GM19328 (cell line): ENCODE results near the gene ADAMTS19.
"Not testable (repeated sequence)": the region's sequence is repeated elsewhere in the genome, so short reads cannot be mapped to it uniquely, and the experiment has no call there.

Source experiments
- ATAC-seq: cut with Tn5 transposase; IDR thresholded peaks from one replicate; pipeline ENCODE4 v1.9.1; 2021; ENCODE audit warnings: mild to moderate bottlenecking, moderate library complexity; ENCODE audit not compliant: unreplicated experiment

ADAMTS19 gene, protein sequence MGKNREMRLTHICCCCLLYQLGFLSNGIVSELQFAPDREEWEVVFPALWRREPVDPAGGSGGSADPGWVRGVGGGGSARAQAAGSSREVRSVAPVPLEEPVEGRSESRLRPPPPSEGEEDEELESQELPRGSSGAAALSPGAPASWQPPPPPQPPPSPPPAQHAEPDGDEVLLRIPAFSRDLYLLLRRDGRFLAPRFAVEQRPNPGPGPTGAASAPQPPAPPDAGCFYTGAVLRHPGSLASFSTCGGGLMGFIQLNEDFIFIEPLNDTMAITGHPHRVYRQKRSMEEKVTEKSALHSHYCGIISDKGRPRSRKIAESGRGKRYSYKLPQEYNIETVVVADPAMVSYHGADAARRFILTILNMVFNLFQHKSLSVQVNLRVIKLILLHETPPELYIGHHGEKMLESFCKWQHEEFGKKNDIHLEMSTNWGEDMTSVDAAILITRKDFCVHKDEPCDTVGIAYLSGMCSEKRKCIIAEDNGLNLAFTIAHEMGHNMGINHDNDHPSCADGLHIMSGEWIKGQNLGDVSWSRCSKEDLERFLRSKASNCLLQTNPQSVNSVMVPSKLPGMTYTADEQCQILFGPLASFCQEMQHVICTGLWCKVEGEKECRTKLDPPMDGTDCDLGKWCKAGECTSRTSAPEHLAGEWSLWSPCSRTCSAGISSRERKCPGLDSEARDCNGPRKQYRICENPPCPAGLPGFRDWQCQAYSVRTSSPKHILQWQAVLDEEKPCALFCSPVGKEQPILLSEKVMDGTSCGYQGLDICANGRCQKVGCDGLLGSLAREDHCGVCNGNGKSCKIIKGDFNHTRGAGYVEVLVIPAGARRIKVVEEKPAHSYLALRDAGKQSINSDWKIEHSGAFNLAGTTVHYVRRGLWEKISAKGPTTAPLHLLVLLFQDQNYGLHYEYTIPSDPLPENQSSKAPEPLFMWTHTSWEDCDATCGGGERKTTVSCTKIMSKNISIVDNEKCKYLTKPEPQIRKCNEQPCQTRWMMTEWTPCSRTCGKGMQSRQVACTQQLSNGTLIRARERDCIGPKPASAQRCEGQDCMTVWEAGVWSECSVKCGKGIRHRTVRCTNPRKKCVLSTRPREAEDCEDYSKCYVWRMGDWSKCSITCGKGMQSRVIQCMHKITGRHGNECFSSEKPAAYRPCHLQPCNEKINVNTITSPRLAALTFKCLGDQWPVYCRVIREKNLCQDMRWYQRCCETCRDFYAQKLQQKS

DNA sequence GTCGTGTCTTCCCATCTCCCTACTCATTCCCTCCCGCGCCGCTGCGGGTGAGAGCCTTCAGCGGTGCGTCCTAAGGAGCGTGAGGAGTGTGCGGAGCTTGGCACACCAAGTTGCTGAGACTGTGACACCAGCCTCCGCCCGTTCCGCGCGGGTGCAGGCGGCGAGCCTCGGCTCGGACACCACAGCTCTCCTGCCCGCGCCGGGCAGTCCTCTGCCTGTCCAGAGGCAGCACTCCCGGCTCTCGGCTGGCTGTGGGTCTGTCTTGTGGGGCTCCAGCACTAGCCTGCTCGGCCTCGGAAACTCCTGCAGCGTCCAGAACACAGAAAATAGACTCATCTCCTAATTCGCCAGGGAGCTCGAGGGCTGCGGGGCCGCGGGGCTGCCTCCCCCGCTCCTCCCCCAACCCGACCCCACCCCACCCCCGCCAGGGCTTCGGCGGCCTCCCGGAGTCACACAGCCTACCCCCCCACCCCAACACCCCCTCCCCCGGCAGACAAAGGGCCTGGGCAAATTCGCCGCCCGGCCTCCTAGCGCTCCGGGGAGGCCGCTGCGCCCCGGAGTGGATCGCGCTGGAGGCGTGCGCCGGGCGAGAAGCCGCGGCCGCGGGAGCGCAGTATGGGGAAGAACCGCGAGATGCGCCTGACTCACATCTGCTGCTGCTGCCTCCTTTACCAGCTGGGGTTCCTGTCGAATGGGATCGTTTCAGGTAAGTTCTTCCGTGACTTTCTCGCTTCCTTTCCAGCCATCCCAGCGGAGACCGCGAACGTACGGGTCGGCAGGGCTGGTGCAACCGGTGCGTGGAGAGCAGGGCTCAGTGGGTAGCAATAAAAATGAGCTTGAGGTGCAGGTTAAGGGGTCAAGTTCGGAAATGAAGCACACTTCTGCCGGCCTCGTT is at the start of gene ADAMTS19:
Gene ADAMTS19 (plus strand): TSS at position 522 of the 895 bp plus-strand sequence. CDS start 94 bp downstream, at position 616.
- ATAC-seq = no peak

DNA sequence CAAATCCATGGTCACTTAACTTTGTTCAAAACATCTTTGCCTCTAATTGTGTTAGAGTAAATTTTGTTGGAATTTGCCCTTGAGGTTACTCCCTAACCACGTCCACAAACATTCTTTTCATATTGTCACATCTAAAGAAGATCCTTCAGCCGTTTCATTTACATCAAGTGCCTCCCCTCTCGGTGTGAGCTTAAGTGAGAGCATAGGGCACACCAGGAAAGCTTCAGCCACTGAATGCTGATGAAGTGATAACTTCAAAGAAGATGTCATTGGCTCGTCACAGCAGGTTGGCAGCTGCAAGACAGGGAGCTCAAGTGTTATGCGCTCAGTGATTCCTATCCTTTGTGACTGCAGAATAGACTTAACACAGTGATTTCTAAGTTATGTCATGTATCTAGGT is 49.6 kb upstream of the ADAMTS19 start:
- ATAC-seq = no peak

DNA sequence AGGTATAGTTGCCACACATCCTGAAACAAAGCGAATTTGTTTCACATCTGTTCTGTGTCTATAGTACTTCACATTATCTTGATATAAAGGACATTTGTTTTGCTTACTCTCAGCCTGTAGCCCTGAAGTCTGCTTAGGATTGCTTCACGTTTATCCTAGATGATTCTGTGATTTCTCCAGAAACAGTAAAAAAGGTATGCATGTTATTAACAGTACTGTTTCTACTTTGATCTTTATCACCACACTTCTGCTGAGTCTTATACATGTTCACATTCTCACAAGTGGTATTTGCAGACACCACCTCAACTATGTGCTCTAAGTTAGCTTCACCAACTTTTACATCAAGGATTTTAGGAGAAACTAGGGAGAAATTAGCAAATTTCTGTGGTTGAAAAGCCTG is 47.4 kb upstream of the ADAMTS19 start:
- no peak for ATAC-seq

DNA sequence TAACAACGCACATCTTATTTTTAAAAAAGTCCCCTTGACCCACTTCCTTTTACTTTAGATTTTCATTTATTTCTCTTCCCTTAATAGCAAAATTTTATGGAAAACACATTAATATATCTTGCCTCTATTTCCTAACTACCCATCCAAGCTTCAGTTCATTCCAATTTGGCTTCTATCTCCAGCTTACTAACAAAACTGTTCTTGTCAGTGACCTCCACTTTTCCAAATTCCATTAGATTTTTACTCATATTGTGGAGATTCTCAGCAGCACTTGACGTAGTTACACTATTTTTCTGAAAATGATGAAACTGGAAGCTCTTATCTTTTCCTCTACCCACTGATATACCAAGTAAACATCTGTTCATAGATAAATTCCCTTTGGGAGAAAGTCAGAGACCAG is 46.5 kb upstream of the ADAMTS19 start:
- ATAC-seq = no peak

DNA sequence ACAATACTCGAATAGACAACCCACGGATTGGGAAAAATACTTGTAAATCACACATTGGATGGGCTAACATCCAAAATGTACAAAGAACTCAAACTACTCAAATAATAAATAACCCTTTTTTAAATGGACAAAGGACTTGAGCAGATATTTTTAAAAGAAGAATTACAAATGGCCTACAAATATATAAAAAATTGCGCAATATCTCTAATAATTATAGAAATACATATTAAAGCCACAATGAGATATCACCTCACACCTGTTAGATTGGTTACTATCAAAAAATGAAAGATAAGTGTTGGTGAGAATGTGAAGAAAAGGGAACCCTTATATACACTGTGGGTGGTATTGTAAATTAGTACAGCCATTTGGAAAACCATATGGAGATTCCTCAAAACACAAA is 40.8 kb upstream of the ADAMTS19 start:
- no peak for ATAC-seq

DNA sequence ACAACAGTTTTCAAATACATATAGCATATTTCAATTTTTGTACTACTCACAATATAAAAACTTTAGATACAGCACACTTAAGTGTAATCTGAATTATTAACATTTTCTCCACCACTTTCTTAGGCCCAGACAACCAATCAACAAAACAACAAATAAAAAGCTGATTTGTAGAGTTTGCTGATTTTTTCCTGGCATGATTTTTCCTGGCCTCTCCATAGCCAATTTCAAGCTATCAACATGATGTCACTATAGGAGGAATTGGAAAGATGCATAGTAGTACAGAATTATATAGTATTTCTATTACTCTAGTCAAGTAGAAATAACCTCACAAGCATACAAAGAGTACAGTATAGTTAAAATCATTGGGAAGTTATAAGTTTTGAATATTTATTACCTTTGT is 35.1 kb upstream of the ADAMTS19 start:
- ATAC-seq = no peak

DNA sequence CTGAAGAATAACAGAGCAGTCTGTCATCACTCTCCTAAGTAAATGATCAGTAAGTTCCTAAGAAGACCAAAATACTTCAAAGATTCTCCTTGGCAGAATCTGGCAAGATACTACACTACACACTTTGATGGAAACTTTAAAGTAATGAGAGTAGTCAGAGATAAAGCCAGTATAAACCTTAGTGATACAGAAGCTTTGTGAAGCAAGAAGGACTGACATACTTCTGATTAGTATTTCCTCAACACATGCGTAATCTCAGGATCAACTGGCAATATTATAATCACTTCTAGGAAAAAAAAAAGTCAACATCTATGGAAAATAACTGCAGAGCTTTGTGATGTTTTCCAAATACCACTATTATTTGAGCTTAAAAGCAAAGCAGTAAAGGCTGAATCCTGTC is 34.0 kb upstream of the ADAMTS19 start:
- ATAC-seq = no peak

DNA sequence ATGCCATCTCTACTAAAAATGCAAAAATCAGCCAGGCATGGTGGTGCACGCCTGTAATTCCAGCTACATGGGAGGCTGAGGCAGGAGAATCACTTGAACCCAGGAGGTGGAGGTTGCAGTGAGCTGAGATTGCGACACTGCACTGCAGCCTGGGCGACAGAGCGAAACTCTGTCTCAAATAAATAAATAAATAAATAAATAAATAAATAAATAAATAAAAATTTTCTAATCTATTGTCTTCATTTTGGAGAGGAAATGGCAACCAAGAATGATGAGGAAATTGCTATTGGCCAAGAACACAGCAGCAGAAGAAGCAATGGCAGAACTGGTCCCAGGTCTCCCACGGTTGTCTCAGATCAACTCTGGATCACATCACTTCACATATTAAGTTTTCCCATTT is 31.5 kb upstream of the ADAMTS19 start:
- not testable (repeated sequence) for ATAC-seq

DNA sequence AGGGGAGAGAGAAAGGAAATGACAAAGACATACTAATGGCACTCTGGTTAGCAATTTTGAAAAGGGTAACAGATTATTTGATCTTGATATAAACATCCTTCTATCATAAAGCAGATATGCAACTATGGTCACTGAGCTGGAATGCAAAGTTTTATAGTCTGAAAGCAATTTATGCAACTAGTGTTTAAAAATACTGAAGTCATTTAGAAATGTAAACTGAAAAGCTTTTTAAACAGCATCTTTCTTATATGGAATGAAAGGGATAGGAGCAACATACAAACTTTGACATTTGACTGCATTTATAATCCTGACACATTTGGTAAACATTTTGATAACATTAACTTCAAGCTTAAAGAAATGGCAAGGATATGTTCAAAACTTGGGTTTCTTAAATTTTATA is 28.7 kb upstream of the ADAMTS19 start:
- ATAC-seq = no peak

DNA sequence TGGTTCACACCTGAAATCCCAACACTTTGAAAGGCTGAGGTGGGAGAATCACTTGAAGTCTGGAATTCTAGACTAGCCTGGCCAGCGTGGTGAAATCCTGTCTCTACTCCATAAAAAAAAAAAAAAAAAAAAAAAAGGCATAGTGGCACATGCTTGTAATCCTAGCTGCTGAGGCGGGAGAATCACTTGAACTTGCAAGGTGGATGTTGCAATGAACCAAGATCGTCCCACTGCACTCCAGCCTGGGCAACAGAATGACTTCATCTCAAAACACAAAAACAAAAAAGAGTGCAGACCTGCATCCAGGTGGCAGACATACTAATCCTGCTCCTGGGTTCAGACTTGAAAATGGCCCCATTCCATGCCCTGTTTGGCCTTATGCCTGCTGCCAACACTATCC is 21.8 kb upstream of the ADAMTS19 start:
- no peak for ATAC-seq

DNA sequence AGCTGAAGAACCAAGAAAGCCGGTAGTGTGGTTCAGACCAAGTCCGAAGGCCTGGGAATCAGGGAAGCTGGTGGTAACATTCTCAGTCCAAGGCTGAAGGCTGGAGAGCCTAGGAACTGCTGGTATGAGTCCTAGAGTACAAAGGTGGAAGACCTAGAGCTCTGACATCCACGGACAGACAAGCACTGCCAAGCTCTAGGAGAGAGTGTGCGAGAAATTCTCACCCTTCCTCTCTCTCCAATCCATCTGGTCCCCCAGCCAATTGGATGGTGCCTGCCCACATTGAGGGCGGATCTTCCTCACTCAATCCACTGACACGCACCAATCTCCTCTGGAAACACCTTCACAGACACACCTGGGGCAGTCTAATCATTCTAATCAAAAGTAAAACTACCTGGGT is 19.7 kb upstream of the ADAMTS19 start:
- no peak for ATAC-seq

DNA sequence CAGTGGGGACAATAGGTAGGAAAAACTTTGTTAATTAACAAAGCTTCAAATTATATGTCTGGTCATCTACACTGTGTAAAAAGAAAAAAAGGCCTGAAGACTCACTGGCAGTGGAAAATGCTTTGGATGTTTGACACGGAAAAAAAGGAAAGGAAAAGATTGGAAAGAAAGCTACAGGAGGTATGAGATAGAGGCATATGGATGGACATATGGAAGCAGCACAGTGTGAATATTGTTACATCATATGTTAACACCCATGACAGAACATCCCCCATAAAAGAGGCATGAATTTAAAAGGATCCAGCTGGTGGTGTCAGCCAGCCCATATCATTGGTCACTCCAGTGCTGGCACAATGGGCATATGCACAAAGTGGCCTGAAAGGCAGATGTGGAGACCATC is 19.0 kb upstream of the ADAMTS19 start:
- no peak for ATAC-seq

DNA sequence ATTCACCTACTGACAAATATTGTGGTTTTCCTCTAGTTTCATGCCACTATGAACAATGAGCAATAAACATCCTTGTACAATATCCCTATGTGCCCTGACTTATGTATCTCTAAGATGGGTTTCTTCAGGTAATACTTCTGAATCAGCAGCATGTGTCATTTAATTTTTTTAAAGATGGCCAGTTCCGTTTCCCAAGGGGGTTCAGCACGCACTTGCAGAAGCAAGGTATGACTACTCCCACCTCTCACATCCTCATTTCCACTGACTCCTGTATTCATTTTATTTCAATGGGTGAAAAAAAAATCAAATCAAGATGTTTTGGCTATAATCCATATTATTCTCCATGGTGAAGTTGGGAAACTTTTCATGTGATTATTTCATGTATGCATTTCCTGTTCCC is 14.7 kb upstream of the ADAMTS19 start:
- no peak for ATAC-seq

DNA sequence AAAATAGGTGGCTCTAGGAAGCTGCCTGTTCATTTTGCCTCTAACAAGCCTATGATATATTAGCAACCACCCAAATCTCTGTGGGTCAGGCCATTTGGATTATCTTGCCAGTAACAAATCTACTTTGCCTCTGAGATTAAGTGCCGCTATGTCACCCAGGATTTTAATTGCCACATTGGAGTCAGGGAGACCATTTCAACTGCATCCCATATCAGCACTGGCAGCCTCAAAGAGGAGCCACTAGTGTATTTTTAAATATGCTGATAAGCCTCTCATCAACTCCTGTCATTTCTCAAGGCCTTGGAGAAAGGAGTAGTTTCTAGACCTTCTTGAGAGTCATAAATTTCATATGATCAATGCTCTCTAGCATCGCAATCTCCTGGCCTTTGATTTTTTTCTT is 12.1 kb upstream of the ADAMTS19 start:
- ATAC-seq = no peak

DNA sequence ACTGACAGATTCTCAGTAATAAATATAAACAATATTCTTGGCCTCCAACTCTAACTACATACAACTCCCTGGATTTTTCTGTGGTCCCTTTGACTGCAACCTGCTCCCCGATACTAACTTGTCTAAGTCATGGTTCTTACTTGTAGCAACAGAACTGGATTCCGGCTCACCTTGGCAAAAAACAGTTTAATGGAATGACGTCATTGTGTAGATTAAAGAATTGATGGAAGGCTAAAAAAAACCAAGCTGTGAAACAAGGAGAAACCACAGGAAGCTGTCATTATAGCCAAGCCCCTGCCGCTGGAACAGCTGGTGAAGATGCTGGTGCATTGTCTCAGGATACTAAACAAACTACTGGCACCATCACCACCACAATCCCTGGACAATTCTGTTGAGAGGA is 11.4 kb upstream of the ADAMTS19 start:
- ATAC-seq = no peak

DNA sequence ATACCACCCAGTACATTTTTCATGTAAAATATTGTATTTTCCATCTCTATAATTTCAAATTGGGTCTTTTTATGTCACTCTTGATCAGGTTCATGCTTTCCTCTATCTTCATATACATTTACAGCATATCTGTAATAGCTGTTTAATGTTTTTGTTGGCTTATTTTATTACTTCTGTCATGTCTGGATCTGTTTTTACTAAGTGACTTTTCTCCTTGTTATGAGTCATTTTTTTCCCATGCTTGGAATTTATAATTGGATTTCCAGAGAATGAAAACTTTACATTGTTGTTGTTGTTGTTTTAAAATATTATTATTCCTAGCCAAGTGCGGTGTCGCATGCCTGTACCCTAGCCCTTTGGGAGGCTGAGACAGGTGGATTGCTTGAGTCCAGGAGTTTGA is 5.6 kb upstream of the ADAMTS19 start:
- no peak for ATAC-seq

DNA sequence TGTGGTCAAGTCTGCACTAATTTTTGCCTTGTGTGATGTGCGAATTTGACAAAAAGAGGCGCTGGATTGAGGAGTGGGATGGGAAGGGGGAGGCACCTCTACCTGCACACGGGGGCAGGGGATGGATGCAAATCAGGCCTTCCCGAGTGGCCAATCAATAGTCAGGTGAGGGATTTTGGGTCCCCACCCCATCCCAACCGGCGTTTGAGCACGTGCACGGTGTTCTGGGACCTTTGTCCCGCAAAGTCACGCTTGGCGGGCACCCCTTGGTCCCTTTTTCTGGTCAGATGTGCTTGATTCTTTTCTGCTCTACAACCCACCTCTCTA is 685 bp upstream of the ADAMTS19 start:
- ATAC-seq = no peak

DNA sequence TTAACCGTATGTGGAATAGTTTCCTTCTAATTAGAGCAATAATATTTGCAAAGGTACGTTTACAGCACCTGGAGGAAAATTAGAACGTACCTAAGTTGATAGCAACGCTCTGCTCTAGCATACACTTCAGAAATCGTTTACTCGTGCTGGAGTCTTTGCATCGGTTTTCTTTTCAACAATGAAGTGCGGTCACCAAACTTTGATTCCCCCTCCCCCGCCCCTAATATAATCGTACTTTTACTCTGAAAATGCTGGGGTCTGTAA is 506 bp downstream of the ADAMTS19 start:
- ATAC-seq = no peak

DNA sequence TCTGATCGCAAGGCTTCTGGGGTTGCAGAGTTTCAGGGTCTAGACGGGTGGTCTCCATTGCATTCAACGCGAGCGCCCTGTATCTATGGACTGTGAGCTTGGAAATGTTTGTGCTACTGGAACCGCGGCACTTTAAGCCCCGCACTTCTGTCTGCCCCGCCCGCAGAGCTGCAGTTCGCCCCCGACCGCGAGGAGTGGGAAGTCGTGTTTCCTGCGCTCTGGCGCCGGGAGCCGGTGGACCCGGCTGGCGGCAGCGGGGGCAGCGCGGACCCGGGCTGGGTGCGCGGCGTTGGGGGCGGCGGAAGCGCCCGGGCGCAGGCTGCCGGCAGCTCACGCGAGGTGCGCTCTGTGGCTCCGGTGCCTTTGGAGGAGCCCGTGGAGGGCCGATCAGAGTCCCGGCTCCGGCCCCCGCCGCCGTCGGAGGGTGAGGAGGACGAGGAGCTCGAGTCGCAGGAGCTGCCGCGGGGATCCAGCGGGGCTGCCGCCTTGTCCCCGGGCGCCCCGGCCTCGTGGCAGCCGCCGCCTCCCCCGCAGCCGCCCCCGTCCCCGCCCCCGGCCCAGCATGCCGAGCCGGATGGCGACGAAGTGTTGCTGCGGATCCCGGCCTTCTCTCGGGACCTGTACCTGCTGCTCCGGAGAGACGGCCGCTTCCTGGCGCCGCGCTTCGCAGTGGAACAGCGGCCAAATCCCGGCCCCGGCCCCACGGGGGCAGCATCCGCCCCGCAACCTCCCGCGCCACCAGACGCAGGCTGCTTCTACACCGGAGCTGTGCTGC is 1.0 kb downstream of the ADAMTS19 start:
- no peak for ATAC-seq

DNA sequence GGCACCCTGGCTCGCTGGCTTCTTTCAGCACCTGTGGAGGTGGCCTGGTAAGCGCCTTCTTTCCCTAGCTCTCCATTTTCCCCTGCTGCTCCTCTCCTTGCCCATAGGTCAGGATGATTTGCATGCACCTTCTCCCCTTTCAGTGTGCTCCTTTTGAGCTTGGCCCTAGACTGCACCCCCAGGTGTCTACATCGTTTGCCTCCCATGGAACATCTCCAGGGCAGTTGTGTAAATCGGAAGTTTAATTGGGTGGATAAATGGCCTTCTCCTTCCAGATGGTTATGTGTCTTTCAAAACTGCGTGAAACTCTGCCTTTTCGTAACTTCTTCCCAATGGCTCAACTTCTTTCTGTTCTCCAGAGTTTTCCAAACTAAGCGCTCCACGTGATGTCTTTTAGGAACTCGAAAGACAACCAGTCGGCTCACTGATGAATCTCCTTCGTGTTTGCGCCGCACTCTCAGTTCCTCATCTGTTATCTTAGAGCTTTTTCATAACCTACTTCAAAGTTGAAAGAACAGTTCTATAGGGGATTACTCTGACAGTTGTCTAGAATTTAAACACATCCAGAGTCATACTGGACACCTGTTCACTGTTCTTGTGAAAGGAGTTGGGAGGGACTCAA is 1.7 kb downstream of the ADAMTS19 start:
- ATAC-seq = no peak
